Tibial nerve (tissue), 3 donors: ENCODE measurements around the gene RGS9.

Experiments used
- POLR2A ChIP-seq, 2 donors: fragments of 450-650 bp; IDR thresholded peaks; one replicate each; pipeline ENCODE4 v1.6.1; 2017; ENCODE audit warnings: antibody characterized with exemption in 2 of 2, mild to moderate bottlenecking in 2 of 2, moderate library complexity in 2 of 2
- TF ChIP-seq, protein P1 (sequence below), 5 experiments: fragments of 200-600 bp in 3 of 5; fragments of 450-650 bp in 2 of 5; sonication (generic) in 3 of 5; IDR thresholded peaks; one replicate each; pipeline ENCODE4 v1.5.1; 2016 to 2019; ENCODE audit warnings: antibody characterized with exemption in 5 of 5, mild to moderate bottlenecking in 3 of 5, moderate library complexity in 2 of 5

DNA sequence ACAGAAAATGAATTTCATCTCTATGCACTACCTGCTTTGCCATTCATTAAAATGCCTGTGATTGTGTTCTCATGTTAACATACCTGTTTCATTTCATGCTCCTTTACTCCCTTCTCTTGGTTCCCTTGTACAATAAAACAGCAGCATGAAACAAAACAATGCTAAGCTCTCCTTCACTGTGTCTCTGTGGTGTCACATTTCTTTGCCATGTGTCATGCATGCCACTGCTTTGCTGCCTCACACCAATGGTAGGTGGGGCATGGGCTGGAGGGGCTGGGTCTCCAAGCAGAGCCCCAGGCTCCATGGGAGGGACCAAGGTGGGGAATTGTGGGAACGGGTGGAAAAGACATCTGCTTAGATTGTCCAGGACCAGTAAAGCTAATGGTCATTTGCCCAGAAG is 83.6 kb downstream of the RGS9 start:
- TF ChIP-seq, protein P1, sequence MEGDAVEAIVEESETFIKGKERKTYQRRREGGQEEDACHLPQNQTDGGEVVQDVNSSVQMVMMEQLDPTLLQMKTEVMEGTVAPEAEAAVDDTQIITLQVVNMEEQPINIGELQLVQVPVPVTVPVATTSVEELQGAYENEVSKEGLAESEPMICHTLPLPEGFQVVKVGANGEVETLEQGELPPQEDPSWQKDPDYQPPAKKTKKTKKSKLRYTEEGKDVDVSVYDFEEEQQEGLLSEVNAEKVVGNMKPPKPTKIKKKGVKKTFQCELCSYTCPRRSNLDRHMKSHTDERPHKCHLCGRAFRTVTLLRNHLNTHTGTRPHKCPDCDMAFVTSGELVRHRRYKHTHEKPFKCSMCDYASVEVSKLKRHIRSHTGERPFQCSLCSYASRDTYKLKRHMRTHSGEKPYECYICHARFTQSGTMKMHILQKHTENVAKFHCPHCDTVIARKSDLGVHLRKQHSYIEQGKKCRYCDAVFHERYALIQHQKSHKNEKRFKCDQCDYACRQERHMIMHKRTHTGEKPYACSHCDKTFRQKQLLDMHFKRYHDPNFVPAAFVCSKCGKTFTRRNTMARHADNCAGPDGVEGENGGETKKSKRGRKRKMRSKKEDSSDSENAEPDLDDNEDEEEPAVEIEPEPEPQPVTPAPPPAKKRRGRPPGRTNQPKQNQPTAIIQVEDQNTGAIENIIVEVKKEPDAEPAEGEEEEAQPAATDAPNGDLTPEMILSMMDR (IDR thresholded peaks at IDR 0.05), result no peak
- no peak for TF ChIP-seq POLR2A (IDR thresholded peaks at IDR 0.05)
